ENCODE data around the gene PPIB. TPM values are rescaled to one million over a fixed set of nuclear protein-coding genes. Genes with fewer than 3 reads are reported as not detected.

PPIB gene
- total RNA-seq, 4 donors from 2014 or later: 110 to 227 (median 214) TPM

DNA sequence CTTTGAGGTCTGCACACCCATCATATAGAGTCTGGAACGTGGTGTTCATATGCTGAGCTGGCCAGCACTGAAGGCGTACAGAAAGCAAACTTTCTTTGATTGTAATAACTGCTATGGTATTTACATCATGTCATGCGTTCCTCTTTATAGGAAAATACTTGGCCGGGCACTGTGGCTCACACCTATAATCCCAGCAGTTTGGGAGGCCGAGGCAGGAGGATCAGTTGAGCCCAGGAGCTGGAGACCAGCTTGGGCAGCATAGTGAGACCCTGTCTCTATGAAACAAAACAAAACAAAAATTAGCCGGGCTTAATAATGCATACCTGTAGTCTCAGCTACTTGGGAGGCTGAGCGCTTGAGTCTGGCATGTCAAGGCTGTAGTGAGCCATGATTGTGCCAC lies 14.7 kb downstream of the PPIB start:
- 87% methylated on average over 7 of the region's 7 CpGs for WGBS
- H3K36me3 ChIP-seq: peaks cover 4 to 31% (median 26%) of the 10 kb centered on the region in 4 donors
- intact Hi-C loops (cut with DNase I): no loop called here
- H3K27me3 ChIP-seq: peaks cover 6 to 32% (median 18%) of the 10 kb centered on the region in 4 donors
- no peak for TF ChIP-seq POLR2AphosphoS5 (IDR thresholded peaks at IDR 0.05)
- H3K27ac ChIP-seq (replicated peaks in 1 of 4): no peak overlapping the region
- no peaks in the 10 kb centered on the region for H3K9me3 ChIP-seq
- H3K4me1 ChIP-seq: peaks cover 22 to 23% (median 23%) of the 10 kb centered on the region in 4 donors
- no peak overlapping the region for H3K4me3 ChIP-seq
- no peak for DNase-seq (ENCODE audit: extremely low spot score)

DNA sequence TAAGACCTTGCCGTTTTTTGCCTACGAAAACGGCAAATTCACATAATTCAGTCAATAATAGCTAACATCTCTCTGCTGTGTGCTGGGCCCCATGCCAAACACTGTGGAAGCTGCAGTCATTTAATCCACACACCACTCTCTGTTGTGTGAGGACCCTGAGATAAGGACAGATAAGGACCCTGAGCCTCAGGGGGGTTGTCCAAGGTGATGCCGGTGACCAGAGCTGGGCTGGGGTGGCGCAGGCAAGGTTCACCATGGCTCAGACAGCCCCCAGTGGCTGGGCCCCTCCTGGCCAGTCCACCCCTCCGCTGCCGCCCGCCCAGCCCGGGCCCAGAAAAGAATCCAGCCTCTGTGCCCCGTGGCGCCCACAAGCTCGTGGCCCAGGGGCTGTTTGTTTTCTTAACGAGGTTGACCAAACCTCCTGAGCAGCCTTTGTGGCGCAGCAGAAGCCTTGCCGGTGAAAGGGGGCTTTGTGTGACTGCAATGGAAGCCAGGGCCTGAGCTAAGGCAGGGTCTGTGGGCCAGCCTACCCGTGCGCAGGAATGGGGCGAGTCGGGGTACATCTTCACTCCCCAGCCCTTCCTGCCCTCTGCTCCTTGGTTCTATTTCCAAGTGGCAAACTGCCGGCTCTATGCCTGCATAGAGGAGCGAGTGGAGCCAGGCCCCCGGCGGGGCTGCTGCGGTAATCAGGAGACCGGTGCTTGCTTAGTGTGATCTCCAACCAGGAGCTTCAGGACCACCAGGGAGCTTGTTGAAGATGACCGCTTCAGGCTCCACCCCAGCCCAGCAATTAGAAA lies 15.7 kb downstream of the PPIB start:
- intact Hi-C loops (cut with DNase I): no loop called here
- Histone ChIP-seq H3K36me3 (peaks cover 4 to 42% (median 37%) of the 10 kb centered on the region in 4 donors), H3K4me1 (peaks cover 11 to 12% (median 12%) of the 10 kb centered on the region in 4 donors), H3K9me3 (no peaks in the 10 kb centered on the region), H3K4me3 (no peak overlapping the region), H3K27me3 (peaks cover 6 to 21% (median 12%) of the 10 kb centered on the region in 4 donors), H3K27ac (replicated peaks in 1 of 4) (no peak overlapping the region)
- DNase-seq (ENCODE audit: extremely low spot score): no peak
- WGBS: 82% methylated on average over 17 of the region's 26 CpGs
- TF ChIP-seq POLR2AphosphoS5 (IDR thresholded peaks at IDR 0.05) (no peak), POLR2A (IDR thresholded peaks at IDR 0.05; ENCODE audit: low read depth) (no peak), EP300 (IDR thresholded peaks at IDR 0.05) (no peak)
- TF ChIP-seq, protein P1, sequence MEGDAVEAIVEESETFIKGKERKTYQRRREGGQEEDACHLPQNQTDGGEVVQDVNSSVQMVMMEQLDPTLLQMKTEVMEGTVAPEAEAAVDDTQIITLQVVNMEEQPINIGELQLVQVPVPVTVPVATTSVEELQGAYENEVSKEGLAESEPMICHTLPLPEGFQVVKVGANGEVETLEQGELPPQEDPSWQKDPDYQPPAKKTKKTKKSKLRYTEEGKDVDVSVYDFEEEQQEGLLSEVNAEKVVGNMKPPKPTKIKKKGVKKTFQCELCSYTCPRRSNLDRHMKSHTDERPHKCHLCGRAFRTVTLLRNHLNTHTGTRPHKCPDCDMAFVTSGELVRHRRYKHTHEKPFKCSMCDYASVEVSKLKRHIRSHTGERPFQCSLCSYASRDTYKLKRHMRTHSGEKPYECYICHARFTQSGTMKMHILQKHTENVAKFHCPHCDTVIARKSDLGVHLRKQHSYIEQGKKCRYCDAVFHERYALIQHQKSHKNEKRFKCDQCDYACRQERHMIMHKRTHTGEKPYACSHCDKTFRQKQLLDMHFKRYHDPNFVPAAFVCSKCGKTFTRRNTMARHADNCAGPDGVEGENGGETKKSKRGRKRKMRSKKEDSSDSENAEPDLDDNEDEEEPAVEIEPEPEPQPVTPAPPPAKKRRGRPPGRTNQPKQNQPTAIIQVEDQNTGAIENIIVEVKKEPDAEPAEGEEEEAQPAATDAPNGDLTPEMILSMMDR (IDR thresholded peaks at IDR 0.05): no peak

DNA sequence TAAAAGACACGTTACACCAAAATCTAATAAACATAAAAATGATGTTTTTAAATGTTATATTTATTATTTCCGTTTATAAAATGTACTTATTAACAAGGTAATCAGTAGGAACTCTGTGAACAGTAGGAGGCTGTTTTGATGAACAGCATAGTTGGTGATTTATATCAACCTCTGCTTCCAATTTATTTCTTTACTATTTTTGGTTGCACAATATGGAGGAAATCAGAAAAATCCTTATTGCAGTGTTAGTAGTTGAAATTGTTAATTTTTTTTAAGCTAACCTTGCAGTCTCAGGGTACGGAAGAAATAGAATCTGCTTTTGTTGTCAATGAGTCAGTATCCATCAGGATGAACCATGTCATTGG lies 16.3 kb downstream of the PPIB start:
- intact Hi-C loops (cut with DNase I): no loop called here
- 88% methylated on average over 3 of the region's 3 CpGs for WGBS
- H3K27ac ChIP-seq (replicated peaks in 1 of 4): no peak overlapping the region

DNA sequence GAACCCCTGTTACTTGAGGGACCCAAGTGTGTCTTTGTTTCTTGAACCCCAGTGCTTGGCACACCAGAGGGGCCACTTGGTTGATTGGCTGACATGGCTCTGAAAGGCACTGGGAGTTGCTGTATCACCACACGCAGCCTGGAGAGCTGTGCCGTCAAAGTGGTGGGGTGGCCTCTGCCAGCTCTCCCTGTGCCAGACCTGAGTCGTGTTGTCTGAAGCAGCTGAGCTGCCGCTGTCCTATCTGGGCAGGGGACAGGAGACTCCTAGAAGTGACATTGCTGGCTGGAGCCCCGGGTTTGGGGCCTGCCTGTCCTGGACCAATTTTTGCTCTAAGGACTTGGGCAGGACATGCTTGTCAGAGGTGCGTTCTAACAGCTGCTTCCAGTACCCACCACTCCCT lies 16.8 kb downstream of the PPIB start:
- H3K9me3 ChIP-seq: no peaks in the 10 kb centered on the region
- DNase-seq (ENCODE audit: extremely low spot score): no peak
- no peak overlapping the region for H3K27ac ChIP-seq (replicated peaks in 1 of 4)
- H3K4me1 ChIP-seq: peaks cover under 1 to 2% (median 1%) of the 10 kb centered on the region in 4 donors
- intact Hi-C loops (cut with DNase I): no loop called here
- TF ChIP-seq POLR2AphosphoS5 (IDR thresholded peaks at IDR 0.05): no peak
- no peak for TF ChIP-seq POLR2A (IDR thresholded peaks at IDR 0.05; ENCODE audit: low read depth)
- TF ChIP-seq, protein P1 (IDR thresholded peaks at IDR 0.05): no peak
- 93% methylated on average over 4 of the region's 6 CpGs for WGBS
- peaks cover 6 to 52% (median 46%) of the 10 kb centered on the region in 4 donors for H3K36me3 ChIP-seq
- H3K27me3 ChIP-seq: peaks cover 0 to 11% (median 1%) of the 10 kb centered on the region in 4 donors
- H3K4me3 ChIP-seq: no peak overlapping the region

More for the DNA sequence above, 16.3 kb downstream of the PPIB start:
- H3K36me3 ChIP-seq: peaks cover 4 to 47% (median 42%) of the 10 kb centered on the region in 4 donors
- TF ChIP-seq, protein P1 (IDR thresholded peaks at IDR 0.05): no peak
- no peak for TF ChIP-seq POLR2AphosphoS5 (IDR thresholded peaks at IDR 0.05)
- no peak for TF ChIP-seq EP300 (IDR thresholded peaks at IDR 0.05)
- TF ChIP-seq POLR2A (IDR thresholded peaks at IDR 0.05; ENCODE audit: low read depth): no peak
- peaks cover 5 to 7% (median 6%) of the 10 kb centered on the region in 4 donors for H3K4me1 ChIP-seq
- peaks cover 3 to 15% (median 6%) of the 10 kb centered on the region in 4 donors for H3K27me3 ChIP-seq
- DNase-seq (ENCODE audit: extremely low spot score): no peak
- no peaks in the 10 kb centered on the region for H3K9me3 ChIP-seq
- H3K4me3 ChIP-seq: no peak overlapping the region

DNA sequence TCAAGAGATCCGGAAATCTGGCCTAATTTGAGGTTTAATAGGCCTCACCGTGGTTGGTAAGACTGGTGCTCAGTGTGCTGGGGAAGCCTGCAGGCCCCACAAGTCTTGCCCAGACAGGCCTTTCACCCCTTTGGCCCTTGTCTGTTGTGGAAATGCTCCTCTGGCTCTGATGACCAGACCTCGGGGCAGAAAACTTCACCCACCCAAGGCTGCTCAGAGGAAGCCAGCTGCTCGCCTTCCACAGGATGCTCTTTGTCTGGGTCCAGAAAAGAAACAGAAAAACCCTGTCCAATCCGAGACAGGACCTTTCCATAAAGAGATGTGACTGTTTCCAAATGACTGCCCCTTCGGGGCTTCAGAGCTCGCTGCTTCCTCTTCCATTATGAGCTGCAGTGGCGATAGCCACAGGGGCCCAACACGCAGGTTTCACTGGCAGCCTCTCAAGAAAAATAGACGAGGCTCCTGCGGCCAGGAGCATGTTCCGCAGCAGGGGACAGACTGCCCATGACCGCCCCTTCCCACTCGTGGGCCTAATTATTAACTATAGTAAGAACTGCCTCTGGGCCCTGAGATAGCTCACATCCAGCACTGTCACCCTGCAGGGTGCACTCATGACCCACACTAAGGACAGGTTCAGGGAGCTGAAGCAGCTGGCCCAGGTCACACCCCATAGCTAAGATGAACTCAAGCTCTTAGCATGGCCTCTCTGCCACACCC lies 18.1 kb downstream of the PPIB start:
- Histone ChIP-seq H3K4me3 (no peak overlapping the region), H3K4me1 (no peaks in the 10 kb centered on the region), H3K9me3 (no peaks in the 10 kb centered on the region), H3K36me3 (peaks cover 11 to 59% (median 49%) of the 10 kb centered on the region in 4 donors), H3K27me3 (peaks cover 0 to under 1% (median 0%) of the 10 kb centered on the region in 4 donors), H3K27ac (replicated peaks in 1 of 4) (no peak overlapping the region)
- 66% methylated on average over 12 of the region's 14 CpGs for WGBS
- TF ChIP-seq, protein P1 (IDR thresholded peaks at IDR 0.05): no peak
- TF ChIP-seq POLR2A (IDR thresholded peaks at IDR 0.05; ENCODE audit: low read depth): no peak
- intact Hi-C loops (cut with DNase I): no loop called here
- DNase-seq (ENCODE audit: extremely low spot score): no peak

All from esophagus muscularis mucosa (tissue), 4 donors.